Neuronal stem cell (in vitro differentiated cells): ENCODE data around the gene EIF3A.

Experiments
- DNase-seq: peaks from one replicate; pipeline ENCODE4 v3.0.0-alpha.2; 2013; ENCODE audit warnings: low spot score
- H2AFZ ChIP-seq: one replicate; pipeline ENCODE4 v1.6.1; 2013; ENCODE audit warnings: mild to moderate bottlenecking, low read length, inconsistent platforms
- H2AK5ac ChIP-seq: 2 replicates; pipeline ENCODE4 v1.6.1; 2013; ENCODE audit warnings: low read depth, mild to moderate bottlenecking, inconsistent platforms, low read length, moderate library complexity, mixed read lengths
- H2BK120ac ChIP-seq: 2 replicates; pipeline ENCODE4 v1.6.1; 2013; ENCODE audit warnings: low read depth, mild to moderate bottlenecking, inconsistent platforms, low read length, moderate library complexity, mixed read lengths
- H2BK12ac ChIP-seq: one replicate; pipeline ENCODE4 v1.6.1; 2013; ENCODE audit warnings: low read length, inconsistent platforms
- H2BK15ac ChIP-seq: 2 replicates; pipeline ENCODE4 v1.6.1; 2013; ENCODE audit warnings: mild to moderate bottlenecking, low read length, inconsistent platforms, mixed read lengths
- H2BK5ac ChIP-seq: one replicate; pipeline ENCODE4 v1.6.1; 2013; ENCODE audit warnings: inconsistent platforms, mild to moderate bottlenecking, low read length, moderate library complexity
- H3K14ac ChIP-seq: one replicate; pipeline ENCODE4 v1.6.1; 2013; ENCODE audit warnings: low read length, inconsistent platforms
- H3K18ac ChIP-seq: 2 replicates; pipeline ENCODE4 v1.6.1; 2013; ENCODE audit warnings: low read length, inconsistent platforms
- H3K23ac ChIP-seq: 2 replicates; pipeline ENCODE4 v1.6.1; 2013; ENCODE audit warnings: low read depth, mild to moderate bottlenecking, mixed read lengths, low read length, inconsistent platforms; ENCODE audit not compliant: poor library complexity
- H3K27ac ChIP-seq: replicated peaks from 3 replicates; pipeline ENCODE4 v1.5.1; 2013; ENCODE audit warnings: low read length, inconsistent platforms
- H3K27me3 ChIP-seq, 3 experiments: 2 replicates each; pipeline ENCODE4 v1.6.1; 2013; ENCODE audit warnings: low read length in 3 of 3, mild to moderate bottlenecking in 2 of 3, inconsistent platforms in 1 of 3, low read depth in 1 of 3, mixed read lengths in 1 of 3, moderate library complexity in 1 of 3; ENCODE audit not compliant: control insufficient read depth in 3 of 3, insufficient read depth in 3 of 3
- H3K36me3 ChIP-seq, 2 donors: replicated peaks in 1 of 2; 2 replicates each; pipeline ENCODE4 v1.6.1; 2013; ENCODE audit warnings: low read length in 2 of 2; ENCODE audit not compliant: control insufficient read depth in 2 of 2, insufficient read depth in 2 of 2
- H3K4ac ChIP-seq: 2 replicates; pipeline ENCODE4 v1.6.1; 2013; ENCODE audit warnings: inconsistent platforms, mild to moderate bottlenecking, low read length, moderate library complexity
- H3K4me1 ChIP-seq, 2 donors: 1 replicate in 1 of 2; 2 replicates in 1 of 2; pipeline ENCODE4 v1.6.1; 2013; ENCODE audit warnings: low read length in 2 of 2, low read depth in 1 of 2; ENCODE audit not compliant: control insufficient read depth in 2 of 2, insufficient read depth in 1 of 2
- H3K4me2 ChIP-seq: one replicate; pipeline ENCODE4 v1.6.1; 2013; ENCODE audit warnings: mild to moderate bottlenecking, low read length, inconsistent platforms; ENCODE audit not compliant: insufficient read depth, poor library complexity, severe bottlenecking
- H3K4me3 ChIP-seq, 2 donors: 2 replicates each; pipeline ENCODE4 v1.5.1; 2013; ENCODE audit warnings: low read length in 2 of 2, mild to moderate bottlenecking in 2 of 2, inconsistent platforms in 1 of 2, moderate library complexity in 1 of 2
- H3K79me1 ChIP-seq: one replicate; pipeline ENCODE4 v1.6.1; 2013; ENCODE audit warnings: low read depth, mild to moderate bottlenecking, inconsistent platforms, low read length, moderate library complexity
- H3K9ac ChIP-seq: one replicate; pipeline ENCODE4 v1.6.1; 2013; ENCODE audit warnings: mild to moderate bottlenecking, low read depth, low read length, inconsistent platforms; ENCODE audit not compliant: poor library complexity
- H3K9me3 ChIP-seq, 2 donors: replicated peaks in 1 of 2; 2 replicates each; pipeline versions ENCODE3 to v1.6.1; 2013; ENCODE audit warnings: low read length in 2 of 2, mild to moderate bottlenecking in 2 of 2, inconsistent platforms in 1 of 2, low read depth in 1 of 2, mixed read lengths in 1 of 2, moderate library complexity in 1 of 2; ENCODE audit not compliant: control insufficient read depth in 2 of 2, insufficient read depth in 1 of 2
- H4K8ac ChIP-seq: one replicate; pipeline ENCODE4 v1.6.1; 2013; ENCODE audit warnings: low read depth, mild to moderate bottlenecking, inconsistent platforms, low read length, moderate library complexity
- H4K91ac ChIP-seq: one replicate; pipeline ENCODE4 v1.6.1; 2013; ENCODE audit warnings: low read length, low read depth, mild to moderate bottlenecking, inconsistent platforms; ENCODE audit not compliant: poor library complexity
- WGBS, 2 donors: extraction: QIAGEN DNeasy Blood & Tissue Kit; methylation state at CpG; one replicate each; pipeline ENCODE4 v1.1.7; 2013; ENCODE audit warnings: missing lambda C conversion rate in 2 of 2, mixed read lengths in 1 of 2; ENCODE audit not compliant: insufficient read length in 2 of 2, insufficient replicate concordance in 1 of 2; ENCODE audit errors: extremely low coverage in 2 of 2; 5-methylcytosine and 5-hydroxymethylcytosine counted together

The EIF3A gene

DNA sequence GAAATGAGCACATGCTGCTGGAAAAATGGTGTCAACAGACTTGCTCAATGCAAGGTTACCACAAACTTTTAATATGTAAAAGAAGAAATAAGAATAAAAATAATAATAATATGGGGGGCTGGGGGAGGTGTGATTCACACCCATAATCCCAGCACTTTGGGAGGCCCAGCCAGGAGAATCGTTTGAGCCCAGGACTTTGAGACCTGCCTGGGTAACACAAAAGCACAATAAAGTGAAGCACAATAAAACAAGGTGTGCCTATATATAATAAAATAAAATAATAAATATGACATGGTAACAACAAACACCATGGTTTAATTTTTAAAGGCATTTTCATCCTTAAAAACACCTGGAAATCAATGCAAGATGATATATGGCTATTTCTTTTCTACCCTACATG is 25.1 kb downstream of the EIF3A start:
- no peak for DNase-seq
- H3K4me1 ChIP-seq: no peaks in the 10 kb centered on the region
- WGBS, 2 donors: no CpG with 5 or more reads among the region's 1 CpG
- H3K18ac ChIP-seq: no peak overlapping the region
- H2BK5ac ChIP-seq: no peak overlapping the region
- no peak overlapping the region for H3K9ac ChIP-seq
- no peak overlapping the region for H4K8ac ChIP-seq
- H2AK5ac ChIP-seq: no peak overlapping the region
- peaks cover 49 to 100% of the 10 kb centered on the region in 2 donors for H3K36me3 ChIP-seq
- no peak overlapping the region for H2AFZ ChIP-seq
- no peak overlapping the region for H2BK120ac ChIP-seq
- no peaks in the 10 kb centered on the region for H3K79me1 ChIP-seq
- H2BK12ac ChIP-seq: no peak overlapping the region
- no peak overlapping the region for H3K4me2 ChIP-seq
- H4K91ac ChIP-seq: no peak overlapping the region
- H3K23ac ChIP-seq: no peak overlapping the region
- H3K4me3 ChIP-seq: no peak overlapping the region
- peaks cover 2 to 4% of the 10 kb centered on the region in 2 donors for H3K9me3 ChIP-seq
- no peak overlapping the region for H3K27ac ChIP-seq
- no peak overlapping the region for H3K14ac ChIP-seq
- H2BK15ac ChIP-seq: no peak overlapping the region
- H3K27me3 ChIP-seq: no peaks in the 10 kb centered on the region
- no peak overlapping the region for H3K4ac ChIP-seq

DNA sequence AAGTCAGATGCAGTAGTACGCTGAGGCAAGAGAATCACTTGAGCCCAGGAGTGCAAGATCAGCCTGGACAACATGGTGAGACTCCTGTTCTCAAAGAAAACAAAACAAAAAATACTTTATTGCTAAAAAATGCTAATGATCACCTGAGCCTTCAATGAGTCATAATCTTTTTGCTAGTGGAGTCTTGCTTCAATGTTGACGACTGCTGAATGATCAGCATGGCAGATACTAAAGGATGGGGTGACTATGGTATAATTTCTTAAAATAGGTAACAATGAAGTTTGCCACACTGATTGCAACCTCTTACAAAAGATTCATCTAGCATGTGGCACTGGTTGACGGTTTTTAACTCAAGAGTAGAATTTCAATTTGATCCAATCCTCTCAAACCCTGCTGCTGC is 28.8 kb downstream of the EIF3A start:
- Histone ChIP-seq H2BK12ac (no peak overlapping the region), H3K9me3 (peaks cover 2 to 4% of the 10 kb centered on the region in 2 donors), H3K9ac (no peak overlapping the region), H3K27me3 (no peaks in the 10 kb centered on the region), H2AFZ (no peak overlapping the region), H3K4me1 (no peaks in the 10 kb centered on the region), H4K91ac (no peak overlapping the region), H3K23ac (no peak overlapping the region), H3K27ac (no peak overlapping the region), H3K14ac (no peak overlapping the region), H3K79me1 (no peaks in the 10 kb centered on the region), H2BK15ac (no peak overlapping the region), H4K8ac (no peak overlapping the region), H2AK5ac (no peak overlapping the region), H3K36me3 (peaks cover 44 to 100% of the 10 kb centered on the region in 2 donors), H3K18ac (no peak overlapping the region), H2BK5ac (no peak overlapping the region), H3K4me3 (no peak overlapping the region), H2BK120ac (no peak overlapping the region), H3K4me2 (no peak overlapping the region), H3K4ac (no peak overlapping the region)
- WGBS, 2 donors: no CpG with 5 or more reads among the region's 3 CpGs
- no peak for DNase-seq

DNA sequence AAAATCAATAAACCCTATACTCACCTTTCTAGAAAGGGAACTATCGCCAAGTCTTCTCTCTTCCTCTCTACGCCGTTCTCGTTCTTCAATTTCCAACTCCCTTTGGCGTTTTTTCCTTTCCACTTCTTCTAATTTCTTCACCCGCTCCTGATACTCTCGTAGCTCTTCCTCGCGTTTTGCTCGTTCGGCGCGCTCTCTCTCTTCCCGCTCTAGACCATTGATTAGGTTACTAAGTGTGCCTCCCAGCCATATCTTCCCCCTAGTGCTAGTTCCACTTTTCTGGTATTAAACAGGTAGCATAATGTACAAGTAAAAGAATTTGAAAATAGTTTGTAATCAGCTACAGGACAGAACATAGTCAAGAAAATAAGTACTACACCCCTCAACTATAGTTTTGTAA is 30.8 kb downstream of the EIF3A start:
- H3K79me1 ChIP-seq: peaks cover 2% of the 10 kb centered on the region
- H2BK12ac ChIP-seq: no peak overlapping the region
- no peak overlapping the region for H3K23ac ChIP-seq
- H3K9ac ChIP-seq: no peak overlapping the region
- H3K18ac ChIP-seq: no peak overlapping the region
- 100% methylated on average over 5 to 6 of the region's 14 CpGs for WGBS, 2 donors
- no peak overlapping the region for H2BK15ac ChIP-seq
- H3K27ac ChIP-seq: no peak overlapping the region
- H2AFZ ChIP-seq: no peak overlapping the region
- DNase-seq: no peak
- H3K14ac ChIP-seq: no peak overlapping the region
- no peaks in the 10 kb centered on the region for H3K27me3 ChIP-seq
- H3K36me3 ChIP-seq: peaks cover 43 to 100% of the 10 kb centered on the region in 2 donors
- no peak overlapping the region for H2AK5ac ChIP-seq
- no peaks in the 10 kb centered on the region for H3K4me1 ChIP-seq
- H4K8ac ChIP-seq: no peak overlapping the region
- no peak overlapping the region for H3K4me2 ChIP-seq
- H2BK5ac ChIP-seq: no peak overlapping the region
- no peak overlapping the region for H3K4me3 ChIP-seq
- H3K4ac ChIP-seq: no peak overlapping the region
- no peak overlapping the region for H2BK120ac ChIP-seq
- peaks cover 2 to 4% of the 10 kb centered on the region in 2 donors for H3K9me3 ChIP-seq
- H4K91ac ChIP-seq: no peak overlapping the region

DNA sequence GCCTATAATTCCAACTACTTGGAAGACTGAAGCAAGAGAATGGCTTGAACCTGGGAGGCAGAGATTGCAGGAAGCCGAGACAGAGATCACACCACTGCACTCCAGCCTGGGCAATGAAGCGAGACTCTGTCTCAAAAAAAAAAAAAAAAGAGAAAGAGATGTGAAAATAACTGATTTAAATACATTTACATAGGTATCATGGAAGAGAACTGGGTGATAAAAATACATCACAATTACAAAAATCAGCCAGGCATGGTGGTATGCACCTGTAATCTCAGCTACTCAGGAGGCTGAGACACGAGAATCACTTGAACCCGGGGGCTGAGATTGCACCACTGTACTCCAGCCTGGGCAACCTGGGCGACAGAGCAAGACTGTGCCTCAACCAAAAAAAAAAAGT is 31.3 kb downstream of the EIF3A start:
- no peak overlapping the region for H2BK5ac ChIP-seq
- no peak for DNase-seq
- H3K4me1 ChIP-seq: no peaks in the 10 kb centered on the region
- H3K23ac ChIP-seq: no peak overlapping the region
- no peak overlapping the region for H3K18ac ChIP-seq
- no peak overlapping the region for H2BK15ac ChIP-seq
- no peak overlapping the region for H2BK12ac ChIP-seq
- no peak overlapping the region for H3K27ac ChIP-seq
- H3K36me3 ChIP-seq: peaks cover 41 to 100% of the 10 kb centered on the region in 2 donors
- no peaks in the 10 kb centered on the region for H3K27me3 ChIP-seq
- no peak overlapping the region for H4K8ac ChIP-seq
- peaks cover 2% of the 10 kb centered on the region for H3K79me1 ChIP-seq
- no peak overlapping the region for H3K4me3 ChIP-seq
- no peak overlapping the region for H2AK5ac ChIP-seq
- H2BK120ac ChIP-seq: no peak overlapping the region
- no peak overlapping the region for H2AFZ ChIP-seq
- no peak overlapping the region for H3K4ac ChIP-seq
- H3K4me2 ChIP-seq: no peak overlapping the region
- WGBS, 2 donors: no CpG with 5 or more reads among the region's 5 CpGs
- no peak overlapping the region for H4K91ac ChIP-seq
- H3K14ac ChIP-seq: no peak overlapping the region
- H3K9ac ChIP-seq: no peak overlapping the region
- peaks cover 2 to 4% of the 10 kb centered on the region in 2 donors for H3K9me3 ChIP-seq
